Iris pigment epithelial cell (primary cell): ENCODE data around the gene ADGRB3.
"Not testable (repeated sequence)": the region's sequence is repeated elsewhere in the genome, so short reads cannot be mapped to it uniquely, and the experiment has no call there.

Experiments used
- DNase-seq: peaks from one replicate; pipeline ENCODE4 v3.0.0-alpha.2; 2011; ENCODE audit warnings: low read depth

ADGRB3 gene

GRCh38 chr6:68650142-68650541 lies 15.1 kb downstream of the ADGRB3 start:
- DNase-seq: no peak

GRCh38 chr6:68651011-68651985 lies 16.2 kb downstream of the ADGRB3 start:
- peak; percentile 73 for DNase-seq

GRCh38 chr6:68652117-68652536 lies 17.0 kb downstream of the ADGRB3 start:
- DNase-seq: no peak

DNA sequence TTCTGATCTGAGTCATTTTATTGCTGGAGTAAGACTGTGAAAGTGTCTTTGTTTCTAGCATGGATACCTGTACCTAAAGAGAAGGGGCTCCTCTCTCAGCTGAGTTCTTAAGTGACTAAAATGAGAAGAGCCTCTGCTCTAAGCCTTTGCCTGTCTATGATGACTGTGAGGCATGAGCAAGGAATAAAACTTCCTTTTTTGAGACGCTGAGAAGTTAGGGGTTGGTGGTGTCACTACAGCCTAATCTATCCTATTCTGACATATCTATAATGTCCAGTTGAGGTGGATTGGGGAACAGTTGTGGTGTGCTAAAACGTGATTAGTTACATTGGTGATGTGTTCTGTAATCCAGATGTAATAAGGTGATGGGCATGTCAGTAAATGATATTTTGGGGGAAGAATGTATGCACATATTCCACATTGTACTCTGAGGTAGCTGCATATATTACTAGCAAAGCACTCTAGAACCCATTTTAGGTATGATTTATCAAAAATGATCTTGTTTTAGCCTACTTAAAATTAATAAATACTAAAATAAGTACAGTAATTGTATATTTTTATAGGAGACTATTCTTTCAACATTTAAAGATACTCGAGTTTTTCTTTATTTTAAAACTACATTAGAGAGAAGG lies 18.1 kb downstream of the ADGRB3 start:
- DNase-seq: no peak

DNA sequence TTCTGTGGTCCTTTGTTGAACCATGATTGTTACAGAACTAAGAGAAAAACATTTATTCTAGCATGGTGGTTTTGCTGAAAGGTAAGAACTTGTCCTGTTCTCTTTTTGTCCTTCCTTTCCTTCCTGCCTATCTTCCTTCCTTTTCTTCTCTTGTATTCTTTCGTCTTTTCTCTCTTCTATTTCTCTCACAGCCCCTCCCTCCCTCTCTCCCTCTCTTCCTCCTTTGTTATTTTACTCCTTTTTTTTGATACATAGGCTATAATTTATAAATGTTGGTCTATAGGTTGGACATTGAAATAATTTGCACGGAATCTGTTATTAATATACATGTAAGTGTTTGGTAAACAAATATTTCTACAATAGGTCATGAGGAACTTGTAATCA lies 18.6 kb downstream of the ADGRB3 start:
- DNase-seq: no peak

- DNase-seq: no peak
Observed at GRCh38 chr6:68654134-68654533, 19.1 kb downstream of the ADGRB3 start.

DNA sequence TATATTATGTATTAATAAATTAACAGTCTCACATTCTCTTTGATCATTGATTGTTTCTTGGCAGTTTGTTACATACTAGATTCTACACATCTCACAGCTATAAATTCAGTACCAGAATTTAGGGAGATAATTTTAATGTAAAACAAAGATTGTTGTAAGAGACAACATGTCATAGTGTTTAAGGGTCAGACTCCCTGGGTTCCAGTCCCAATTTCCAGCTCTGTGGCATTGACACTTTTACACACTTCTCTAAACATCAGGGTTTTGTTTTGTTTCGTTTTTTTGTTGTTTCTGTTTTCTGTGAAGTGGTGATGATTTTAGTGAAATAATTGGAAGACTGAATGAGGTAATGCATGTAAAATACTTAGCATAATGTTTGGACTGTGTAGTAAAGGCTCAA lies 19.9 kb downstream of the ADGRB3 start:
- DNase-seq: no peak

DNA sequence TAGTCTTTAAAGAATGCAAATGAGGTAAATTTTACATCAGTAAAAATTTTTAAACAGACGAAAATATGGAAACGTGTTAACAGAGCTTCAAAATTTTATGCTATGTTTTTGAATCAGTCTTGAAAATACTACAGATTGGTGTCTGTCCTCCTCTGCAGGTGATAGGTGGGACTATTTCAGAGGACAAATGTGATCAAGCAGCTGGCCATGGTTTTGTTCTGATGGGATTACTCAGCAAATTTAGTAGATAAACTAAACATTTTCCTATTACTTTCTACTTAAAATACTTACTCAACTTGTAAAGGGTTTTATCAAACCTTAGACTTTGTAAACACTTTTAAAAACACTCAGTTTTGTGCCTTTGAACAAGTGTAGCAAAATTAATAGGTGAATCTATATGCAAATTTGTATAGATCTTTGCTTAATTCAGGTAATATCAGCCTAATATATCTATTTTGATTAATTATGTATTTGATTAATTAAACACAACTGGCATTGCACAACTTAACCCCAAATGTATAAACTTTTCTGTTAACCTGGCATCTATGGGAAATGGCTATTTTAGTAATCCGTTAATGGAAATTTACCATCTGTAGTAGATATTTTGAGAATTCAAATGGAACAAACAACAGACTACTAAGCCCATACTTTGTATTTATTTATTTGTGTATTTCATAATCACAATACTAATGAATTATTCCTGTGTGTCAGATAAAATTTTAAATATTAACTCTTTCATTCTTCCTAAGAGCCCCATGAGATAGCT lies 22.5 kb downstream of the ADGRB3 start:
- no peak for DNase-seq

DNA sequence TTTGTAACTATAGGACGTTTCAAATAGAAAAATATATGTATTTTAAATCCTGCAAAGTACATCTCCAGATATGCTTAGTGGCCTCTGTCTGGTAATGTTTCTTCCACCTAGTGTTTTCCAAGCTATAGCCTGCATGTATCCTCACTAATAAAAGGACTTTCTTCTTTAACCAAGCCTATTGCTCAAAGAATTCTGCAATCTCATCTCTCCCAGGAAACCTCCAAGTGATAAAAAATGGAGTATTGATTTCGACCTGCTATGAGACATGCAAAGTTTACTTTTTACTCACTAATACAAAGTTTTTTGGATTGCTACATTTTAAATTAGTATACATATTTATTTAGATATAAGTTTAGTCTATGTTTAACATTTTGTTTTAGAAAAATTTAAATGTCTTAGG lies 23.3 kb downstream of the ADGRB3 start:
- DNase-seq: no peak

DNA sequence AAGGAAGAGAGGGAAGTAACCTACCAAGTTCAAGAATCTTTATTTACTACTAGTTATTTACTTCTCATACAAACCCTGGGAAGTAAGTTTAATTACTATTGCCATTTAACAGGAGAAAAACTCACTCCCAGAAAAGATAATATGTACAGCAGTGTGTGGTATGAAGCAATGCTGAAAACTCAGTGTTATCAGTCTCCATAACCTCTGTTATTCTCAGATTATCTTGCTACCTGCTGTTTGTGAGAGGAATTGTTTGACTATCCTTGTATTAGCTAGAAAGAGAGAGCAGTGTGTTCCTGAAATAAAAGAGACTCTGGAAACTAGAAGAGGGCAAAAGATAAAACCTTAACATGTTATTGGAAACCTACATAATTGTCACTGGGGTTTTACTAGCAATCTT lies 38.2 kb downstream of the ADGRB3 start:
- DNase-seq: no peak

GRCh38 chr6:68675548-68675947 lies 40.5 kb downstream of the ADGRB3 start:
- DNase-seq: no peak

DNA sequence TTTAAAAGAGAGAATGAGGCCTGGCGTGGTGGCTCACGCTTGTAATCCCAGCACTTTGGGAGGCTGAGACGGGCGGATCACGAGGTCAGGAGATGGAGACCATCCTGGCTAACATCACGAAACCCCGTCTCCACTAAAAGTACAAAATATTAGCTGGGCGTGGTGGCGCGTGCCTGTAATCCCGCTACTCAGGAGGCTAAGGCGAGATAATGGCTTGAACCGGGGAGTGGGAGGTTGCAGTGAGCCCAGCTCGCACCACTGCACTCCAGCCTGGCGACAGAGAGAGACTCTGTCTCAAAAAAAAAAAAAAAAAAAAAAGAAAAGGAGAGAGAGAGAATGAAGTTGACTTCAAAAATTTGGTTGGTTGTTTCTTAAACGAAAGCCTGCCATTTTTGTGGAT lies 41.0 kb downstream of the ADGRB3 start:
- not testable (repeated sequence) for DNase-seq

DNA sequence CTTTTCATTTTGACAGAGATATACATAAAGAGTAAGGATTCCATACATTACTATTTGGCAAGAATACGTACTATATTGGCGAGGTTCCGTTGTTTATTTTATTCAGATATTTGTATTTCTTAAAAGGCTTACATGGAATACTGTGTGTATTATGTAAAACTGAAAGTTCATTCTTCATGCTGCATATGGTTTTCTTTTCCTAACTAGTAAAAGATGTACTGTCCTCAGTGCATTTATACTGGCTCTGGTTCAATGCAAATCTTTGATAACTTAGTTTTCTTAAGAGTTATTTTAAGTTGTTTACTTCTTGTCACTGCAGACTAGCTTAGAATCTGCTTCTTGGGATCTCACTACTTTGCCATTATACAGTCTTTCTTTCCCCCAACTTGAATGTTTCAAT lies 42.0 kb downstream of the ADGRB3 start:
- DNase-seq: no peak

DNA sequence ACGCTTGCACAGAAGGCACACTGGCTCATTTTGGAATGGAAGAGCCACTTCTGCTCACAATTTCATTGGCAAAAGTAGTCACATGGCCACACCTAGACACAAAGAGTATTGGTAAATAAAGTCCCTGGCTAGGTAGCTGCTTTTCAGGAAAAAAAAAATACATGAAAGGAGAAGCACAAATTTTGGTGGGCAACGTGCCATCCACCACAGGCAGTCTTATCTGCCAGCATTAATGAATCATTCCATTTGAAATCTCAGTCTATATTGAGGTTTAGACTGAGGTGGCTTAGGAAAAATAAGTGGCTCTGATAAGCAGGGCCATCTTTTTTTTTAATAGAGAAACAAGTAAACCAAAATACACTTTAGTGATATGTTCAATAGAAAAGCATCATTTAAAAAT lies 44.3 kb downstream of the ADGRB3 start:
- no peak for DNase-seq

- no peak for DNase-seq
Observed at GRCh38 chr6:68680264-68680663, 45.2 kb downstream of the ADGRB3 start.

DNA sequence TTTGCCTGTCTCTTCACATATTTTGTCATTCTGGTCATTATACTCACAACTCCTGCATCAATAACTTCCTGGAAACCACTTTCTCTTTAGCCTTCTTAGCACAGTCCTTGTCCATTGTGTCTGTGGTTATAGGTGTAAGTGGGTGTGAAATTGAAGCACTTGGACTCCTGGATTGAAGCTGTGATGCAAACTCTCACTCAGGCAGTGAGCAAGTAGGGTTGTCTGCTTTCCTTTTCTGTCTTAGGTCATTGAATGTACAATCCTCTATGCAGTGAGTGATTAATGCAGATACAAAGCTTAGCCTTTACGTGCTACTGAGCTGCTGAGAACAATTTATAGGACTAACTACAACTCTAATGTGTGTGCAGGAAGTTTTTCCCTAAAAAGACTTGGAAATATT lies 54.8 kb downstream of the ADGRB3 start:
- no peak for DNase-seq

GRCh38 chr6:68691120-68691519 lies 56.0 kb downstream of the ADGRB3 start:
- no peak for DNase-seq

GRCh38 chr6:68693271-68693670 lies 58.2 kb downstream of the ADGRB3 start:
- no peak for DNase-seq

DNA sequence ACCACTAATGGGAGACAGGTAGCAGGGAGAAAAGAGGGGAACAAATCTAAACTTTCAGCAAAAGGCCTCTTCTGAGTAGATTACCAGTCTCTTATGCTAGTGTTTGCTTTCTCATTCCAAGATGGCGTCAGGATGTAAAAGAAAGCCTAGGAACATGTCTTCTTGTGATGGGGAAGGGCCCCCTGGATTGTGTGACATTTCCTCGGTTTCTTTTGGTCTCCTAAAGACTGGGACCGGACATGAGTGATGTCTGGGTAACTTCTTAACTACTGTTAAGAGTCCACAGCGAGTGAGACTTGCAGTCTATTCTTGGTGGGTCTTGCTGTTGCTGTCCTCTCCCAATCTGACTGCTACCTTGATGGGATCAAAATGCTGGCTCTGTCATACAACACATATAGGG lies 60.3 kb downstream of the ADGRB3 start:
- DNase-seq: no peak

- no peak for DNase-seq
Observed at GRCh38 chr6:68695838-68696237, 60.8 kb downstream of the ADGRB3 start.

DNA sequence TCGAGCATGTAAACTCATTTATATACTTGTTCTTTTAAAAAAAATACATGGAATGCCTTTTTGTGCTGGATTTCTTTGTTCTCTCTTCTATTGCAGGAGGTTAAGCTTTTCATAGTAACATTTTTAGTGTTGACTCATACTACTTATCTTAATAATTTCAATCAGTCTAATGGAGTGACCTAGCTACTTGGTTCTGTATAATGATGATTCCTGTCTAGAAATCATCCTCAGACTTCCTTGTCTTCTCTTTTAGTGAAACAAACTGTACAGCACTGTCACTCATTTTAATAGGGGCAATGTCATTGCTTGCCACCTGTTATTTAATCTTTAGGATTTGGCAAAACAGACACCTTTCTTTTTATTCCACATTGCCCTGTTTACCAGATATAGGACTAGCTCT lies 62.3 kb downstream of the ADGRB3 start:
- no peak for DNase-seq

GRCh38 chr6:68701159-68701558 lies 66.1 kb downstream of the ADGRB3 start:
- no peak for DNase-seq

DNA sequence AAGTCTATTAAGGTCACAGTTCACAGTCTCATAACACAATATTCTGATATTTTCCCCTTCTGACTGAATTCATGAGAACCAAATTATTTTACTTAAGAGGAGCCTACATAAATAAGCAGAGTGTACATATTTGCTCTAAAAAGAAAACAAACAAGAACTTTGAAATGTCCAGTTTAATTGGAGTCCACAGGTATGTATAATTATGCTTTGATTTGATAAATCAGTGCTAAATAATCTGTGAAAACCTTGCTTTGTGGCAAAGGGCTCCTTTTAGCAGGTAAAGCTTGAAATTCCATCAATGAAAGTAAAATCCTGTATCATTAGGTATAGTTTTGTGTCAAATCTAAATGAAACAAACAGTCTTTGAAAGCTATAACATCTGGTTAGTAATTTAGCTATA lies 69.4 kb downstream of the ADGRB3 start:
- no peak for DNase-seq
